CD4-positive, alpha-beta T cell treated with Interleukin-4 for 1 hour (primary cell): ENCODE results near the gene AKNA.

ENCODE experiments used
- DNase-seq, 2 donors: peaks; one replicate each; pipeline ENCODE4 v3.0.0-alpha.2; 2020 to 2022

Gene AKNA

DNA sequence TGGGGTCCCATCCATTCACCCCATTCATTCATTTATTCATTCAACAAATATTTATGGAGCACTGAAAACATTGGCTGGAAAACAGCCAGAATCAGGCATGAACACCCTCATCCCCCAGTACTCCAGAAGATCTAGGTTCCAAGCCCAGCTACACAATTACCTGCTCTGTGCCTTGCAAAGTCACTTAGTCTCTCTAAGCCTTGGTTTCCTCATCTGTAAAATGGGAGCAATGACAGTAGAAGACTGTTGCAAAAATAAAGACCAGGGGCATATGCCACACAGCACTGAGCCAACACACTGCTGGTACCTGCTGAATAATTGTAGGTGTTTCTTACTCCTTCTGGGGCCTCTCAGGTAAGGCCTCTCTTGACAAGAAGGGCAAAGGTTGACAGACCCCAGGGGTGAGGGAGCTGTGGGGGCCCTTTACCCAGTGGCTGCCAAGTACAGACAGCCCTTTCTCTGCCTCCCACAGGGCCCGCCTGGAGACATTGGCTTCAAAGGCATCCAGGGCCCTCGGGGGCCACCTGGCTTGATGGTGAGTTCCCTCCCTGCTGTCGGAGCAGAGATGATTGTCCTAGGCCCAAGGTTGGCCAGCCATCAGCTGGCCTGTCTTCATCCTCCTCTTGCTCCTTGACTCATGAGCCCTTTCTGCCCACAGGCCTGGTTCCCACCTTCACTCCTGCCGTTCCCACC lies 87.5 kb downstream of the AKNA start:
- no peak for DNase-seq

DNA sequence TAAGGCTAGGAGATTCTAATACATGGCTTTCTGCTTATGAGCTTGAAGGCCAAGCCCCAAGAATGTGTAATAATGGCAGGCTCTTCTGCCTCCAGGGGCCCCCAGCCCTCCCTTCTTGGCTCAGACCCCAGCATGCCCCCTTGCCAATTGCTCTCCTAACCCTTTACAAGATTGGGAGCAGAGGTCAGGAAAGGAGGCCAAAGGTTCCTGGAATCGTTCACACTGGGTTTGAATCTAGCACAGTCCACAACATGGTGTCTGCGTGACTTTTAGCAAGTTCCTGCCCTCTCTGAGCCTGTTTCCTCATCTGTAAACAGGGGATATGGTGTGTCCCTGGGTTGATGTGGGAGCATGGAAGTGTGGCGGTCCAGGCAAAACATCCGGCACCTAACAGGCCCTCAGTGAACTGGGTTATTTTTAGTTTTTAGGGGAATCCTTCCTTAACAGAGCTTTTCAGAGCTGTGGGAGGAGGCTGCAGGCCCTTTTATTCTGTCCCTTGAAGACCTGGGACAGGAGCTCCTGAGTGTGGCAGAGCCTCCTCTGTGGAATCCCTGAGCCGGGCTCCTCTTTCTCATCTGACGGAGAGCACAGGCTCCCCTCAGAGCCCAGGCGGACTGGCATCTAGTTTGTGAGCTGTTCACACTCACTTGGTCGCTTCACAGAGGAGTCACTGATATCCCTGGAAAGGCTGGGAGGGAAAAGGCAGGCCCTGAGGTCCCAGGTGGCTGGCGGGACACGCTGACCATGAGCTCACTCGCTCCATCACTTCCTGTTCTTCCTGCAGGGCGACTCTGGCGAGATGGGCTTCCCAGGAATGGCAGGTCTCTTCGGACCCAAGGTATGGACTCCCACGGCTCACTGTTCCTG lies 88.3 kb downstream of the AKNA start:
- DNase-seq: peak in 1 of 2 donors; percentile 6

DNA sequence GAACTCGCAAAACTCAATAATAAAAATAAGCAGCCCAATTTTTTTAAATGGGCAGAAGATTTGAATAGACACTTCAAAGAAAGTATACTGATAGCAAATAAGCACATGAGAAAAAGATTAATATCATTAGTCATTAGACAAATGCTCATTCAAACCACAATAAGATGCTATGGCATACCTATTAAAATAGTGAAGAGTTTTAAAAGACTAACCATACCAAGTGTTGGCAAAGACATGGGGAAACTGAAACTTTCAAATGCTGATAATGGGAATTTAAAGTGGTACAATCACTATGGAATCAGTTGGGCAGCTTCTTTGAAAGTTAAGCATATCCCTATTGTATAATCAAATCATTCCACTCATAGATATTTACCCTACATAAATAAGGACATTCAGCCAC lies 91.4 kb downstream of the AKNA start:
- no peak for DNase-seq

DNA sequence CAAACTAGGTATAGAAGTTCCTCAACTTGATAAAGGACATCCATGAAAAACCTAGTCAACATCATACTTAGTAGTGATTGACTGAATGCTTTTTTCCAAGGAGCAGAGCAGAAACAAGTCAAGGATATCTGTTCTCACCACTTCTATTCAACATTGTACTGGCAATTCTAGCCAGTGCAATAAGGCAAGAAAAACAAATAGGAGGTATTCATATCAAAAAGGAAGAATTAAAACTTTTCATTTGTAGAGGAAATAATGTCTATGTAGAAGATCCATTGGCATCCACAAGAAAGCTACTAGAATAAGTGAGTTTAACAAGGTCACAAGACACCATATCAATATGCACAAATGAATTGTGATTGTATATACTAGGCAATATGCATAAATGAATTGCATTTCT lies 93.1 kb downstream of the AKNA start:
- no peak for DNase-seq

DNA sequence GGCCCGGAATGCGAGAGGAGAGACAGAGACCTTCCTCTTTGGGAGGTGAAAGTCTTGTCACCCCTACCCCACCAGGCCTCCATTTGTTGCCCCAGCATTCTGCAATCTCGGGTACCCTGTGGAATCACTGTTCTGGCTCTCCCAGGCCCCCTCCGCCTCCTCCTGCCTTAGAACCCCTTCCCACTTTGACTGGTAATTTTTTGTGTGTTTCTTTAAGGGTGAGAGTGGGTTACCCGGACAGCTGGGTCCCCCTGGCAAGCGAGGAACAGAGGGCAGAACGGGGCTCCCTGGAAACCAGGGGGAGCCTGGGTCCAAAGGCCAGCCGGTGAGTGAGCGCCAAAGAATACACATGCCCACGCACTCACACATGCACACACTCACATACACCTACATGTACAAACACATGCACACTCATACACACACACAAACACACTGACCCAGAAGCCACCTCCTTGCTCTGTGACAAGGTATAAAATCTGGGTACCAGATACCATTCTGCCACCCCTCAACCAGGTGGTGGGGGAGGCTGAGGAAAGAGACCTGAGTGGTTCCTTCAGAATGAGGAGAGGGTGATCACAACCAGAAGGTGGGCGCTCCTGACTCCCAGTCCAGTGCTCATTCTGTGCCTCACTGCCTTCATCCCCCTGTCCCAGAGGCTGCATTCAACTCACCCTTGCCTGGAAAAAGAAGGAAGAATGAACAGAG lies 95.7 kb downstream of the AKNA start:
- DNase-seq: peak in 1 of 2 donors; percentile 9

DNA sequence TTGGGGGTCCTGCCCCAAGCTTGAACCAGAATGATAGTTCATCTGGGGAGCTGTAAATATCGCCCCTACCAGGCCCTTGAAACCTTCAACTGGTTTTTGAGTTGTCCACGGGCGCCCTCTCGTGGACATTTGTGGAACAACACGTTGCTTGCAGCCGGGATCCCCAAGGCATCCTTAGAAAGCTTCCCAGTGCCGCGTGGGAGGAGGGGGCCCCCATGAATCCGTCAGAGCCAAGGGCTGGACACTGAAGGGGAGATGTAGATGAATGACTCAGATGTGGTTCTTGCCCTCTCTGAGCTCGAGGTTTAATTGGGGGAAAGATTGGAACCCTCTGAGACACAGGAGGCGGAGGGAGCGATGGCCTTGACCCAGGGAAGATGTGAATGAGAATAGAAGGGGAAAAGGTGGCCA lies 96.7 kb downstream of the AKNA start:
- DNase-seq: peak; percentile 55 to 56

DNA sequence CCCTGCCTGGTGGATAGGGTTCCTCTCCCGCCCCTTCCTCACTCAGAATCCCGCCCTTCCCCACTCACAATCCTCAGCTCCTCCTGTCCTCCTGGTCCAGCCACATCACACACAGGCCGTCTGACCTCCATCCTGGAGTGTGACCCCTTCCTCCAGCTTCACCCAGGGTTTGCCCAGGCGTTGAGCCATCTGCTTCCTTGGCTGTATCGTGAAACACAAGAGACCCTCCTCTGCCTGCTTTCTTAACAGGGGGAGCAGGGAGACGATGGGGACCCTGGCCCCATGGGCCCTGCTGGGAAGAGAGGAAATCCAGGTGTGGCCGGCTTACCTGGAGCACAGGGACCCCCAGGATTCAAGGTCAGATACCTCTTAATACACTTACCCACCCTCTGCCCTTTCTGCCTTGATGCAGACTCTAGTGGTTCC lies 97.2 kb downstream of the AKNA start:
- peak in 1 of 2 donors; percentile 6 for DNase-seq

DNA sequence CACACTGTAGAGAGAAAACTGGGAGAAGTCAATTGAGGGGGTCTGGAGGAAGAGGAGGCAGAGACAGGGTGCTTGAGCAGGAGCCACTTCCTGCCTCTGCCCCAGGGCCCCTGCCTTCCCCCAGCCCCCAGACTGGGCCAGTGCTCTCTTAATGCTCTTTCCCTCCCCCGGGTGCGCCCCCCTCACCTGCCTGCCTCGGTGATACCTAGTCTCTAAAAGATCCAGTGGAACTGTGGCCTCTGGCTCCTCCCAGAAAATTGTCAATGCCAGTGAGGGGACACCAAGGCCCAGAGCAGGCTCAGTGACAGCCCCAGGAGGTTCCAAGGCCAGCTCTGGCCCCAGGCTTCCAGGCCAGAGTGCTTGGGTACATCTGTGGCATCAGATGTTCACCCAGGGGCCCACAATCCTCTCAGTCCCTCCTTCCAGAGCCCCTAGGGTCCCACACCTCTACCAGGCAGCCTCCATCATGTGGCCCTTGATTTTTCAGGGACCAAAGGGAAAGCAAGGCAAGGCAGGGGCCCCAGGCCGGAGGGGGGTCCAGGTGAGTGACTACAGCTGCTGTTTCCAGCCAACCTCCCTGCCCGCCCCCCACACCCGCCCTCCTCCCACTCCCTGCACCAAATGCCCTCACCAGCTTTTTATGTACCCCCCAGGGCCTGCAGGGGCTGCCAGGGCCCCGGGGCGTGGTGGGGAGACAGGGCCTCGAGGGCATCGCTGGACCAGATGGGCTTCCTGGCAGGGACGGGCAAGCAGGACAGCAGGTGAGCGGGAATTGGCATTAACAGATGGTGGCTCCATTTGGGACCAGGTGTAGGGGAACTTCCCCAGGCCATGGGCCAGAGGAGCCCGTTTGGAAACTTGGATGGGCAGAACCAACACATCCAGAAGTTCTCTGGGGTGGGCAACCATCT lies 98.0 kb downstream of the AKNA start:
- peak in 1 of 2 donors; percentile 4 for DNase-seq

DNA sequence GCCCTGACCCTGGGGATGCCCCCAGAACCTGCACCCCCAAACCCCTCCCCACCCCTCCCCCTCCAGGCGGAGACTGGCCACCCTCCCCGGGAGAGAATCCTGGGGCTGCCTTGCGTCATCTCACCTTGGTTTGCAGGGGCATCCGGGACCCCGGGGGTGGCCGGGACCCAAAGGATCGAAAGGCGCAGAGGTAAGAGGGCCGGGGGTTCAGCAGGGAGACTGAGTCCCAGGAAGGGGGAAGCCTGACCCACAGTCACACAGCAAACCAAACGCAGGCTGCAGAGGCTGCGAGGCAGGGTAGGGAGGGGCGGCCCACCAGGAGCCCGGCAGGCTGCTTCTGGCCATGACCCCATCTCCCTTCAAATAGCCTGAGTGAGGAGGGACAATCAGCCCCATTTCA lies 98.7 kb downstream of the AKNA start:
- peak in 1 of 2 donors; percentile 3 for DNase-seq

DNA sequence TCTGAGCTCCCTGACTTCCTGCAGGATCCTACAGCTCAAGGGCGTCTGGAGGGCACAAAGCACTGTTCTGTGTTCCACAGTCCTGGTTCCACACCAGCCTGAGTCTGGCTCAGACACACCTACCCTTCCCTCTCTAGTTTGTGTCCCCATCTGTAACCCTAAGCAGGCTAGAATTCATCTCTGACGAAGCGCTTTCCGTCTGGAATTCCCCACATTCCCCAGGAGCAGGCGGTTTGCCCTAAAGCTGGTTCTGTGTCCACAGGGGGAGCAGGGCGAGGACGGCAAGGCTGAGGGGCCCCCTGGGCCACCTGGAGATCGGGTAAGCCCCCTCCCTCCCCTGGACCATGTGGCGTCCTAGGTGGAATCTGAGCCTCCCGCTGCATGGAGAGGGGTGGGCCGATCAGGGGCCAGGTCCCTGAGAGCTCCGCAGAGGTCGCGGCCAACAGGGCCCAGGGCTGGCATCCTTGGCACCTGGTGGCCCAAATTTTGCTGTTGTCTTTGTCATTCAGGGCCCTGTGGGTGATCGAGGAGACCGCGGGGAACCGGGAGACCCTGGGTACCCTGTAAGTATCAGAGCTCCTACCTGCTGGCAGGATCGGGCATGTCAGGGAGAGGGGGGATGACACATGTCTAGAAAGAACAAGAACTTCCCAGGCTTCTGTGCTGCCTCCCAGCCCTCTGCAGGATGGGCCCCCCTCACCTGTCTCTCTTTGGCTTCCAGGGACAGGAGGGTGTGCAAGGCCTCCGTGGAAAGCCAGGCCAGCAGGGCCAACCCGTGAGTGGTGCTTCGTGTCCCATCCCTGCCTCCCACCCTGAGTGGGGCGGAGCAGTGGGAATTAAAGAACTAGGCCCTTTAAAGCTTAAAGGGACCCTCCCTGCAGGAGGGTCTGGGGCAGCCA lies 99.3 kb downstream of the AKNA start:
- DNase-seq: peak in 1 of 2 donors; percentile 9

DNA sequence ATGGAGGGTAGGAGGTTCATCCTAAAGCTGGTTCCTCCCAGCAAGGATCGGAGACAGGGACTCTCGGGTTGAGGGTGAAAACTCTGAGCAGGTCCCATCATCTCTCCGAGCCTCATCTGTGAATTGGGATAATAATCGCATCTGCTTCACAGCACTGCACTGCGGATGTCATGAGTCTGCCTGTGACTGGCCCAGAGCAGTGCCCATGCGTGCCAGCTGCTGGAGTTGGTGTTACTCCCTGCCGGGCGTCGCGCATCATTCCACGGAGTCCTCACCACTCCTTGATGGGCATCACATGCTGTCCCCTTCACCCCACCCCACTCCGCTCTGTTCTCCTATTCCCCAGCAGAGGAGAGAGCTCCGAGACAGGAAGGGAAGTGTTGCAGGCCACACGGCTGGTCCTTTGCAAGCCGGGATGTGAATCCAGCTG lies 100.0 kb downstream of the AKNA start:
- no peak for DNase-seq

DNA sequence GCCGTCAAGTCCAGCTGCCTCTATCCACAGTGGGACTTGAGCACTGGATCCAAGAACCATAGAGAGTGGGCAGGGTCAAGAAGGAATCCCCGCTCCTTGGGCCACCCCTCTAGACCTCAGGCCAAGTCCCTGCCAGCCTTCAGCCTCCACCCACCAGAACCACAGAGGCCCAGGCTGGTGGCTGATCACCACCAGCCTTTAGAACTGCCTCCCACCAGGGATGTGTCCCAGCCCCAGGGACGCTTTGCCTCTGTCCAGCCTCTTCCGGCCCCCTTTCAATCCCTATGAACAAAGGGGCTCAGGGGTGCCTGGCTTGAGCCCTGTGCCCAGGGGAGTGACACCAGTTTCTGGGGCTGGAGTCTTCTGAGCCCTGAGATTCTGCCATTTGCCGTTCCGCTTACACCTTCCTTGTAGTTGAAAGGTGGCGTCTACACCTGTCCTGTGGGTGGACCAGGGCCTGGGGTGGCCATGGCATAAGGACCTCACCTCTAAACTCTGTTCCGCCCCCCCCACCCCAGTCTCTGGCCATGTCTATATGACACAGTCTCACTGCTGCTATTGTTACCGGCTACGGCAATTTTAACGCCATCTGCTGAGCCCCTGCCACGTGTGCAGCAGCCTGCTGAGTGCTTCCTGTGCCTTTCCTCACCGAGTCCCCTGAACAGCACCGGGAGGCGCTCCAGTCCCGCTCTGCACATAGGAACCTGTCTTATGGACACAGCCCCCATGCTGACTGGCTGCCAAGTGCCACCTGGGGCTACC lies 100.6 kb downstream of the AKNA start:
- DNase-seq: no peak

DNA sequence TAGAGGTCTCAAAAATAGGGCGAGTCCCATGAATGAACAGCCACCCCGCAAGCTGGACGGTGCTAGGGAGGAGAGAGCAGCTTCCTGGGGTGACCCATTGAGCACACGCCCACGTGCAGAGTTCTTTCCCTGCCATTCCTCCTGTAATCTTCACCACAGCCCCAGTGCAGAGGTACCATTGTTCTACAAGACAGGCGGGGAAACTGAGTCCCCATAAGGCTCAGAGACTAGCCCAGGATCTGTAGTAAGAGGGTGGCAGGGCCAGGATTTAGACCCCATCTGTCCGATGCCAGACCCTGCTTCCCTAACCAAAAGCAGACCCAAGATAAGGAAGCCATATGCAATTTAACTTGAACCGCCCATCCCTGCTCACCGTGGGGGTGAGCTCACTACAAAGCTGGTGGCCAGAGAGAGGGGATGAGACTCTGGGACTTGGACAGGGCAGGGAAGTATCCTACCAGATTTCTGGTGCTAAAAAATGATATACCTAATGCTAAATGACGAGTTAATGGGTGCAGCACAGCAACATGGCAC lies 101.6 kb downstream of the AKNA start:
- no peak for DNase-seq

DNA sequence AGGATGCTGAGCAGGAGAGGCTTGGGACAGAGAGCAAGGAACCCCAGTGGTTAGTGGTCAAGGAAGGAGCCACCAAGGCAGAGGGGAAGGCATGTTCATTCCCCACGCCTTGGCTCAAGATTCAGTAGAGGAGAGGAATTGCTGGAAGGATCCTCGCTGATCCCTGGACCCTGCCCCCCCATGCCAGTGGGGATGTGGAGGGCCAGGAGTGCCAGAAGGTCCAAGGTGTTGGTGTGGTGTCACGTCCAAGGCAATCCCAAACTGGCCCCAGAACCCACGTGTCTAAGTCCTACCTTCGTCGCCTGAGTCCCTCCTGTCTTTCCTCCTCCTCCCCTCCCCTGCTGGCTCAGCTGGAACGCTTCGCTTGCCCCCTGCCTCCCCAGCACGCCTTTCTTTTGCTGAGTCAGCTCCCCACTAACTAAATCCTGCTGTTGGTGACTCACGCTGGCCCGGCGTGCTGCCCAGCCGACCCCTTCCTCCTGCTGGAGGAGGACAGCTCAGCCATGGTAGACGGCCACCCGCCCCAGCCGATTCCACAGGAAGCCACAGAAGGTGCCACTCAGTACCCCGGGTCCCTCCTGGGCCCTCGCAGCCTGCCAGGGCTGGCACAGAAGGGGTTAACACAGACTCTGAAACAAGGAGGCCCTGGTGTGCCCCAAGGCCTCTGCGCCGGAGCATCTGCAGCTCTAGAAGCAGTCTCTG lies 102.5 kb downstream of the AKNA start:
- no peak for DNase-seq

DNA sequence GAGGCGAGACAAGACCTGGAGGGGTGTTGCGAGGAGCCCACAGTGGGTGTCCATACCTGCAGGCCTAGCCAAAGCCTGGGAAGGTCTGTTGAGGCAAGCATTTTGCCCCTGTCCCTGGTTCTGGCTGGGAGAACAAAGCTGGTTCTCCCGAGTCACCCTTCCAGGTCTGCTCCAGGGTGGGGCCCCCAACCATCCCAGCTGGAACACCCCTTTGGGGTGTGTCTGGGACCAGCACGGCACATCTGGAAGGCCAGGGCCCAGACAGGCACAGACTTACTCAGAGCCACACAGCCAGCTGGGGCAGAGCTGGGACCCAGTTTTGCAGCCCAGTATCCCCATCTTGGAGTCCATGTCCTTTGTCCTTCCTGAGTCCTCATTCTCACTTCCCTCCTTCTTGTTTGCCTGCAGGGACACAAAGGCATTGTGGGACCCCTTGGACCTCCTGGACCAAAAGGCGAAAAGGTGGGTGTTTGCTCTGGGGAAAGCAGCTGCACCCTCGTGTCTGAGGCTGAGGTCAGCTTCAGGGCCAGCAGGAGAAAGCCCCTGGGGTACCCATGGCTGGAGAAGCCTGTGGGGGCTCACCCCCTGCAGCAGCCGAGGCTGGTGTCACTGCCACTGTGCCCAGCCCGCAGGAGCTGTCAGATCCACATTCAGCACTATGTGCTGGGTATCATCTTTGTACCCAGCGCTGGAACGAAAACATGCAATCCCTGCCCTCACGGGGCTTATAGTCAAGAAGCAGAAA lies 103.3 kb downstream of the AKNA start:
- no peak for DNase-seq
